ENCODE data around the gene UBA7.

DNA sequence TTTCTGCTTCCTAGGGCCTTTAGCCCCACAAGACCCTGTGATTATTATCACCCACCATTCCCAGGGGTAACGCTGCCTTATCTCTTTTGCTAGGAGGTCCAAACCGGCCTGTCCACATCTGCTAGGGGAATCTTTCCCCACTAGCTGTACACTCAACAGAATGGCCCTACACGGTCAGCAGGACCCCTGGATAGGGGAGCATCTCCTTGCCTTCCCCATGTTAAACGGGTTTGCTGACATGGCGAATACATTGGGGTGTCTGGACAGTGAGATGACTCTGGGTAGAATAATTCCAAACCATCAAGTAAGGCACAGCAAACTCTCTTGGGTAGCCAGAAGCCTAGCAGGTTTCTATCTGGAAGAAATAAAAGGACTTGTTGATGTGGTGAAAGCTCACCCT, 41.9 kb upstream of the UBA7 start:
- TF ChIP-seq POLR2A (IDR thresholded peaks at IDR 0.05; ENCODE audit: low read depth, low read length) (no peak), POLR2AphosphoS5 (IDR thresholded peaks at IDR 0.05; ENCODE audit: insufficient read depth, low read depth, low read length) (no peak), GATA2 (IDR thresholded peaks at IDR 0.05; ENCODE audit: insufficient read depth, insufficient read length, low read depth, low read length) (no peak), JUN (IDR thresholded peaks at IDR 0.05; ENCODE audit: borderline replicate concordance, insufficient read depth, insufficient read length, low read depth) (no peak)
- TF ChIP-seq, protein P1, sequence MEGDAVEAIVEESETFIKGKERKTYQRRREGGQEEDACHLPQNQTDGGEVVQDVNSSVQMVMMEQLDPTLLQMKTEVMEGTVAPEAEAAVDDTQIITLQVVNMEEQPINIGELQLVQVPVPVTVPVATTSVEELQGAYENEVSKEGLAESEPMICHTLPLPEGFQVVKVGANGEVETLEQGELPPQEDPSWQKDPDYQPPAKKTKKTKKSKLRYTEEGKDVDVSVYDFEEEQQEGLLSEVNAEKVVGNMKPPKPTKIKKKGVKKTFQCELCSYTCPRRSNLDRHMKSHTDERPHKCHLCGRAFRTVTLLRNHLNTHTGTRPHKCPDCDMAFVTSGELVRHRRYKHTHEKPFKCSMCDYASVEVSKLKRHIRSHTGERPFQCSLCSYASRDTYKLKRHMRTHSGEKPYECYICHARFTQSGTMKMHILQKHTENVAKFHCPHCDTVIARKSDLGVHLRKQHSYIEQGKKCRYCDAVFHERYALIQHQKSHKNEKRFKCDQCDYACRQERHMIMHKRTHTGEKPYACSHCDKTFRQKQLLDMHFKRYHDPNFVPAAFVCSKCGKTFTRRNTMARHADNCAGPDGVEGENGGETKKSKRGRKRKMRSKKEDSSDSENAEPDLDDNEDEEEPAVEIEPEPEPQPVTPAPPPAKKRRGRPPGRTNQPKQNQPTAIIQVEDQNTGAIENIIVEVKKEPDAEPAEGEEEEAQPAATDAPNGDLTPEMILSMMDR (IDR thresholded peaks at IDR 0.05; ENCODE audit: extremely low read depth in 1 of 2, insufficient read depth in 1 of 2, low read depth in 1 of 2, low read length in 2 of 2): no peak
